ENCODE measurements around the gene HPSE. TPM values are rescaled to one million over a fixed set of nuclear protein-coding genes. Genes with fewer than 3 reads are reported as not detected.
A peak's percentile ranks its signal among the peaks of the same experiment; 100 is the strongest.

HPSE gene
- total and polyA plus RNA-seq, 4 donors: 2.5 to 6.6 (median 5.4) TPM

DNA sequence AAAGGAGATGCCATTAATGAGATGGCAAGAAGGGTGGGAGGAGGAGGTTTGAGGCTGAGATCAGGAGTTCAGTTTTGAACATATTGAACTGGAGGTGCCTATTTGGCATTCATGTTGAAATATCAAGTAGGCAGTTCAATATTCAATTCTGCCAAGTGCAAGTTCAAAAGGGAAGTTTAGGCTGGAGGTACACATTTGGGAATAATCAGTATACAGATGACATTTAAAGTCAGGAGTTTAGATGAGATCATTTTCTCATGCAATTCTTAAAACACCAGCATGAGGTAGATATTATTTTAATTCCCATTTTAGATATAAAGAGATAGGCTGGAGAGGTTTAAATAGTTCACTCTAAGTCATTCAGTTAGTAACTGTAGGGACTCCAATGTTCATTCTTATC is 76.2 kb downstream of the HPSE start:
- Histone ChIP-seq H3K9me3 (ENCODE audit: control insufficient read depth, insufficient read depth, low read length) (no peaks in the 10 kb centered on the region), H3K4me3 (ENCODE audit: low read depth, low read length) (no peak overlapping the region), H3K4me1 (ENCODE audit: control insufficient read depth, insufficient read depth, low read length) (peaks cover 5% of the 10 kb centered on the region), H3K27me3 (ENCODE audit: control insufficient read depth, insufficient read depth, low read length) (no peaks in the 10 kb centered on the region), H3K27ac (ENCODE audit: low read depth, low read length) (no peak overlapping the region), H3K36me3 (ENCODE audit: control insufficient read depth, insufficient read depth, low read length) (peaks cover 2% of the 10 kb centered on the region)
- no peak for DNase-seq (ENCODE audit: low read depth in 4 of 6, low spot score in 6 of 6)

DNA sequence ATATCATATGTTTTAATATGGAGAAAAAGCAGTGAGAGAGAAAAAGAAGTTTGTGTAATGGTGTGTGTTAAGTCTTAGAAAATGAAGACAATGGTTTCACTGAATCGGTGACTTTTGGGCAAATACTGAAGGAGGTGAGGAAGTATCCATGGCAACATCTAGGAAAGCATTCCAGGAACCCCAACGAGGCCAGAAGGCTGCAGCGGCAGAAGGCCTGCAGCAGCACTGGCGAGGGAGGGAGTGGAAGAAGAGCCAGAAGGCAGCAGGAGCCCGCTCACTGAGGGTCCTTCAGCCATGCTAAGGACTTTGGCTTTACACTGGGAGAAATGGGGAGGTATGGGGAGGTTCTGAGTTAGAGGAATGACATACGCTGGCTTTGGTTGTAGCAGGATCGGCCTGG is 76.8 kb downstream of the HPSE start:
- no peak overlapping the region for H3K4me3 ChIP-seq (ENCODE audit: low read depth, low read length)
- H3K27ac ChIP-seq (ENCODE audit: low read depth, low read length): no peak overlapping the region
- peaks cover 2% of the 10 kb centered on the region for H3K36me3 ChIP-seq (ENCODE audit: control insufficient read depth, insufficient read depth, low read length)
- 46% methylated on average over 7 of the region's 7 CpGs for WGBS (ENCODE audit: insufficient coverage)
- H3K4me1 ChIP-seq (ENCODE audit: control insufficient read depth, insufficient read depth, low read length): peaks cover 5% of the 10 kb centered on the region
- no peaks in the 10 kb centered on the region for H3K9me3 ChIP-seq (ENCODE audit: control insufficient read depth, insufficient read depth, low read length)
- H3K27me3 ChIP-seq (ENCODE audit: control insufficient read depth, insufficient read depth, low read length): no peaks in the 10 kb centered on the region
- DNase-seq (ENCODE audit: low read depth in 4 of 6, low spot score in 6 of 6): peak in 2 of 6 donors; percentile 11 to 28

DNA sequence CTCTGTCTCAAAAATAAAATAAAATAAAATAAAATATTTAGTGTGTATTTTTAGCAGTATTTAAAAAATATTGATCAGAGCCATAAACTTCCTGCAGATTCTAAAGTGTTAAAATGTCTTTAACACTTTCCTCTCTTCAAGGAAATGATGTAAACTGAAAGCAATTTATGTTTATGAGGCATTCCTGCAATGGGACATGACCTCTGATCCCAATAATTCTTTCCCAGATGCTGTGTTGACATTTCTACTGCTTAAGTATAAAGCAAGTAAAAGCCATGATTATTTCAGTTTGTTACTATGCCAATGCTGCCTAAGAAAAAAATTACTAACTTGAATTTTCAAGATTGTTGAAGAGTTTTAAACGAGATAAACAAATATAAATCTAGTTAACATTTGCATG is 79.1 kb downstream of the HPSE start:
- no CpG with 5 or more reads among the region's 1 CpG for WGBS (ENCODE audit: insufficient coverage)
- no peaks in the 10 kb centered on the region for H3K27me3 ChIP-seq (ENCODE audit: control insufficient read depth, insufficient read depth, low read length)

DNA sequence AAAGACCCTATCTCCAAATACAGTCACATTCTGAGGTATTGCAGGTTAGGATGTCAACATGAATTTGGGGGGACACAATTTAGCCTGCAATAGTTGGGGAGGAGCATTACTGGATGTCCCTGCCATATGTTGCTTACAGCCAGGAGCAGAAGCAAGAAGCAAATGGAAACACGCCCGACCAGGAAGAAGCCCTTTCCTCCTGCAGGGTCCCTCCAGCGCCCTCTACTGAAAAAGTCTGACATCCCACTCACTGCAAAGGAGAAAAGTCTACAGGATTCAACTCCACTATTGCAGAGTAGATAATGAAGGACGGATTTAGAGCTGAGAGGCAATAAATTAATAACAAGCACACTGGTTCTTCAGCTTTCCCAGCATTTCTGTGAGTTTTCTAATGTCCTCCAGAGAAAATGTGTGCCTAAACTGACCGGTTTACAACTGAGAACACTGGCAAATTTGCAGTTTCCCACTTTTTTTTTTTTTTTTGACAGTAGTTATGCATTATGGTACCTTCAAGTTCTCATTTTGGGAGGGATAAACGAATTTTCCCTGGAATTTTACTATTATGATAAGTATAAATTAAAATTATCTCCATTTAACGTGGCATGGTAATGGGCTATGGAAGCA is 81.8 kb downstream of the HPSE start:
- peak in 2 of 6 donors; percentile 46 to 50 for DNase-seq (ENCODE audit: low read depth in 4 of 6, low spot score in 6 of 6)
- Histone ChIP-seq H3K36me3 (ENCODE audit: control insufficient read depth, insufficient read depth, low read length) (no peaks in the 10 kb centered on the region), H3K4me1 (ENCODE audit: control insufficient read depth, insufficient read depth, low read length) (peaks cover 2% of the 10 kb centered on the region), H3K27me3 (ENCODE audit: control insufficient read depth, insufficient read depth, low read length) (no peaks in the 10 kb centered on the region), H3K4me3 (ENCODE audit: low read depth, low read length) (no peak overlapping the region), H3K9me3 (ENCODE audit: control insufficient read depth, insufficient read depth, low read length) (no peaks in the 10 kb centered on the region), H3K27ac (ENCODE audit: low read depth, low read length) (no peak overlapping the region)
- no CpG with 5 or more reads among the region's 7 CpGs for WGBS (ENCODE audit: insufficient coverage)

More for the DNA sequence above, 79.1 kb downstream of the HPSE start:
- peak in 1 of 6 donors; percentile 18 for DNase-seq (ENCODE audit: low read depth in 4 of 6, low spot score in 6 of 6)
- no peaks in the 10 kb centered on the region for H3K9me3 ChIP-seq (ENCODE audit: control insufficient read depth, insufficient read depth, low read length)
- H3K4me1 ChIP-seq (ENCODE audit: control insufficient read depth, insufficient read depth, low read length): peaks cover 5% of the 10 kb centered on the region
- no peak overlapping the region for H3K4me3 ChIP-seq (ENCODE audit: low read depth, low read length)
- H3K36me3 ChIP-seq (ENCODE audit: control insufficient read depth, insufficient read depth, low read length): peaks cover 2% of the 10 kb centered on the region
- H3K27ac ChIP-seq (ENCODE audit: low read depth, low read length): no peak overlapping the region

DNA sequence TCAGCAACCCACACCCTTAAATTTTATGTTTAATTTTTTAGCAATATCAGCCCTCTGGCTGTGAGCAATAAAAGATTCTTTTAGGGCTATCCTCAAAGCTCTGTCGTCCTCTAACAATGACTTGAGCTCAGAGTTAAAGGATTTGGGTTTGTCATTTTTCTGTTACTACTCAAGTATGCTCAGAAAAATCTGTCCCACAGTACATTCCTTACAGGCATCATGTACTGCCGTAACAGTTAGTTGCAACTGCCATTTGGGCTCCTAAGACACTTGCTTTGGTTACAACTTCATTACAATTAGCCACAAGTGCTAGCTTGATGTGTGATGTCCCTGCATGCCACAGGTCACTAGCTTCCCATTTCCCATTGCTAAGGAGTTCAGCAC is 83.2 kb downstream of the HPSE start:
- no peak for DNase-seq (ENCODE audit: low read depth in 4 of 6, low spot score in 6 of 6)
- no peaks in the 10 kb centered on the region for H3K4me1 ChIP-seq (ENCODE audit: control insufficient read depth, insufficient read depth, low read length)
- no peaks in the 10 kb centered on the region for H3K36me3 ChIP-seq (ENCODE audit: control insufficient read depth, insufficient read depth, low read length)
- no peak overlapping the region for H3K4me3 ChIP-seq (ENCODE audit: low read depth, low read length)
- H3K27ac ChIP-seq (ENCODE audit: low read depth, low read length): no peak overlapping the region
- H3K27me3 ChIP-seq (ENCODE audit: control insufficient read depth, insufficient read depth, low read length): no peaks in the 10 kb centered on the region
- WGBS (ENCODE audit: insufficient coverage): 100% methylated on average over 2 of the region's 2 CpGs
- no peaks in the 10 kb centered on the region for H3K9me3 ChIP-seq (ENCODE audit: control insufficient read depth, insufficient read depth, low read length)

DNA sequence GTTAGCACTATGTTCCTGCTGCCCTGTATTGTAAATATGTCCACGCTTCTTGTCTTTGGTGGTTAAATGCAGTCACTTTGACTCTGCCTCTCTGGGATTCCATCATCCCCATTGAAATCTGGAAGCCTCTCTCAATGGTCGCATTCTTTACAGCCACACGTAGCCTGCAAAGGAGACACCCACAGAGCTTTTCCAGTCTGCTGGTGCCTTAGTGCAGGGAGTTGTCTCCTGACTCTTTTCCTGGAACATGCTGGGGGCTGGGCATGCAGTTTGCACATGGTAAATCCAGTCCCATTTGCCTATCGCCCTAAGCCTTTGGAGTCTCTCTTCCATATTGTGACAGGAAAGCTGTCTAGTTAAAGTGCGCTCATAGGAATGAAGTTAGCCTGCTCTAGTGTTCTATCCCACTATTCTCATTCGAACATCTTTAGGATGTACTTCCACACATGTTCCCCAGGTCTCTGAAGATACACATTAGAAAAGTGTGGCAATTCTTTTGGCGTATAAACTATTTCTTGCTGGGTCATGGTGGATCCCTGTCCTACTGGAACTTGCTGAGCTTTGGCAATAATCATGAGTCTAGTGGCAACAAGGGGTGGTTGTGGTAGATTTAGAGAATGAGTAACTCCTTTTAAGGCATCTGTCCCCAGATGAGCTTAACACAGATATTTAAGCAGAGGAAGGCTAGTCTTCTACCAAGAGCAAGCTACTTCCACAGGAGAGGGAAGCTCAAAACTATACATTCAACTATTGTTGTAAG is 83.8 kb downstream of the HPSE start:
- 65% methylated on average over 4 of the region's 7 CpGs for WGBS (ENCODE audit: insufficient coverage)
- Histone ChIP-seq H3K27ac (ENCODE audit: low read depth, low read length) (no peak overlapping the region), H3K36me3 (ENCODE audit: control insufficient read depth, insufficient read depth, low read length) (no peaks in the 10 kb centered on the region), H3K4me1 (ENCODE audit: control insufficient read depth, insufficient read depth, low read length) (no peaks in the 10 kb centered on the region), H3K9me3 (ENCODE audit: control insufficient read depth, insufficient read depth, low read length) (no peaks in the 10 kb centered on the region), H3K27me3 (ENCODE audit: control insufficient read depth, insufficient read depth, low read length) (no peaks in the 10 kb centered on the region), H3K4me3 (ENCODE audit: low read depth, low read length) (no peak overlapping the region)
- no peak for DNase-seq (ENCODE audit: low read depth in 4 of 6, low spot score in 6 of 6)

DNA sequence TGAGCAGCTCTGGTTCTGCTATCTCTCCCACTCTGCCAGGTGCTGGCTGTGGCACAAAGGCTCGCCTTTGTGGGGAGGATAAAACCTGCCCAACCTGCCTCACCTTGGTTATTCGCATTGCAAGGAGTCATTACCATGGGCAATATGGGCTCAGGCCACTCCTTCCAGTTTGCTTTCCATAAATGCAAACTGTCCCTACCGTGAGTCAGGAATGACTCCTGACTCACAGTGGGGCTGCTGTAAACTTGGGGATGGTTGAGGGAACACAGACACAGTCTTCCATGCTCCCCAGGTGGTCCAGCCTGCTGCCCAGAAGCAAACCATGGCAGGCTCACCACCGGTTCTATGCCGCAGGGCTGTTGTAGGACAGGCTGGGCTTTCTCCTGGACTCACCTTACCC is 86.2 kb downstream of the HPSE start:
- H3K4me3 ChIP-seq (ENCODE audit: low read depth, low read length): no peak overlapping the region
- H3K4me1 ChIP-seq (ENCODE audit: control insufficient read depth, insufficient read depth, low read length): no peaks in the 10 kb centered on the region
- H3K36me3 ChIP-seq (ENCODE audit: control insufficient read depth, insufficient read depth, low read length): no peaks in the 10 kb centered on the region
- H3K9me3 ChIP-seq (ENCODE audit: control insufficient read depth, insufficient read depth, low read length): no peaks in the 10 kb centered on the region
- no peaks in the 10 kb centered on the region for H3K27me3 ChIP-seq (ENCODE audit: control insufficient read depth, insufficient read depth, low read length)
- 71% methylated on average over 5 of the region's 5 CpGs for WGBS (ENCODE audit: insufficient coverage)
- no peak for DNase-seq (ENCODE audit: low read depth in 4 of 6, low spot score in 6 of 6)
- no peak overlapping the region for H3K27ac ChIP-seq (ENCODE audit: low read depth, low read length)

DNA sequence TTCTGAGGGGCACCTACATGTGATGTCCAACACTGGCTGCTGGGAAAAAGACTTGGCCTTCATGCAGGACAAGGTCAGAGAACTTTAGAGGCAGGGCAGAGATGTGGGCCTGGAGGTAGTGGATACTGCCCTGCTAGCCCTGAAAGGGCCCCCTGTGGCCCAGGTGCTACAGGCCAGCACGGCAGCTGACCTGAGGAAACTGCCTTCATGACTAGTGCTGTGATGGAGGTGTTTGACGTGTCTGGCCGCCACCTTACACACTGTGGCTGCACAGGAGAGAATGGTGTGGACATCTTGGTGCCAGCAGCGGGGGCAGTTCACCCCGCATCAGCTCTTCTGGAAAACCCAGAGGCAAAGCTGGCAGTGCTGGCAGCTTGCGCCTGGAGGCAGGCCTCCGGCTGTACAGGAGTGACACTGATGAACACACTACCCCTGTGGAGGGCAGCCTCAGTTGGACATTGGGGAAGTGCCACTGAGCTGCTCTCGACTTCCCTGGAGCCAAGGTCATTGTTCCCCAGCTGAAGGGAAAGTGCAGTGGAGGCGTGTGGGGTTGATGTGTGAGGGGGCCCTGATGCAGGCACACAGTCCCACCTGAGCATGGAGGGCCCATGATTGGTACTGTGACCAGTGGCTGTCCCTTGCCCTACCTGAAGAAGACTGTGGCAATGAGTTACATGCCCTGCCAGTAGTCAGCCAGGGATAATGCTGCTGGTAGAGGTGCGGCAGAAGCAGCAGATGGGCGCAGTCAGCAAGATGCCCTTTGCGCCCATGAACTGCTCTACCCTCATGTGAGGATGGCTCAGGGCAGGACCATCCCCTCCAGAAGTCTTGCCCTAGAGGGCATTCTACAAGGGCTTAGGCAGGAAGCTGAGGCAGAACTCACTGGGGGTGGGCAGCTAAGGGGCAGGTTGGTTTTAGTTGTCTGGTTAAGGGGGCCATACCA is 87.0 kb downstream of the HPSE start:
- WGBS (ENCODE audit: insufficient coverage): 96% methylated on average over 11 of the region's 12 CpGs
- DNase-seq (ENCODE audit: low read depth in 4 of 6, low spot score in 6 of 6): no peak
- Histone ChIP-seq H3K27me3 (ENCODE audit: control insufficient read depth, insufficient read depth, low read length) (no peaks in the 10 kb centered on the region), H3K27ac (ENCODE audit: low read depth, low read length) (no peak overlapping the region), H3K4me1 (ENCODE audit: control insufficient read depth, insufficient read depth, low read length) (no peaks in the 10 kb centered on the region), H3K36me3 (ENCODE audit: control insufficient read depth, insufficient read depth, low read length) (no peaks in the 10 kb centered on the region), H3K4me3 (ENCODE audit: low read depth, low read length) (no peak overlapping the region), H3K9me3 (ENCODE audit: control insufficient read depth, insufficient read depth, low read length) (no peaks in the 10 kb centered on the region)

All from spinal cord (tissue), 10 donors.